OCI-LY7 (cell line): Measurements from ENCODE around the gene SLC25A26.

Experiments used
- CTCF ChIP-seq: fragments of 200-600 bp; sonication (generic); conservative IDR thresholded peaks from 2 replicates; pipeline ENCODE4 v1.5.1; 2014; ENCODE audit warnings: mild to moderate bottlenecking, antibody characterized with exemption, low read length, moderate library complexity, mixed read lengths
- EZH2phosphoT487 ChIP-seq: fragments of 200-600 bp; sonication (generic); IDR thresholded peaks from 2 replicates; pipeline ENCODE4 v1.6.1; 2018; ENCODE audit warnings: low read depth, borderline replicate concordance, mild to moderate bottlenecking, mixed run types, antibody characterized with exemption, low read length, moderate library complexity, mixed read lengths

- TF ChIP-seq CTCF = no peak
- no peak for TF ChIP-seq EZH2phosphoT487
Observed at GRCh38 chr3:66255865-66256264, 35.1 kb downstream of the SLC25A26 start.
